ENCODE measurements around the gene LRRC23.

DNA sequence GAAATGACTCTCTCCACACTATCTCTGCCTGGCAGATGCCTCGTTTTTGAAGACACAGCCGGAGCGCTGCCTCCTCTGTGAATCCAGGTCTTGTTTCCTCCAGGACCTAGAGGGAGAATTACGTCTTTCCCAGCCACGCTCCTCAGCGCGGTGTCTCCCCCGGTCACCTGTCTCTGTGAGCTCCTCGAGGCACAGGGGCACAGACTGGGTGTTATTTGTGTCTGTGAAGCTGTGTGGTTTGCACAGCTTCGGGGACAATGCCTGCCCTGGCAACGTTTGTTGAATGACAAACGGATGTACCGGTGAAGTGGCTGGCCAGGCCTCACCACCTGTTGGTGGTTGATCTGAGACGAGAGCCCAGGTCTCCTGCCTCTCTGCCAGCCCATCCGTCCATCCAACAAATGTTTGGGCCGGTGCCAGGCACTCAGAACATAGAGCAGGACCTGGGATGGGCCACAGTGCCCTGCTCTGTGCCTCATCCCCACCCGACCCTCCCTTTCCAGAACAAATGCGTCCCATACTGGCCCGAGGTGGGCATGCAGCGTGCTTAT lies 52.6 kb downstream of the LRRC23 start:
- no peak for TF ChIP-seq EZH2 (IDR thresholded peaks at IDR 0.05)
- TF ChIP-seq, protein P1, sequence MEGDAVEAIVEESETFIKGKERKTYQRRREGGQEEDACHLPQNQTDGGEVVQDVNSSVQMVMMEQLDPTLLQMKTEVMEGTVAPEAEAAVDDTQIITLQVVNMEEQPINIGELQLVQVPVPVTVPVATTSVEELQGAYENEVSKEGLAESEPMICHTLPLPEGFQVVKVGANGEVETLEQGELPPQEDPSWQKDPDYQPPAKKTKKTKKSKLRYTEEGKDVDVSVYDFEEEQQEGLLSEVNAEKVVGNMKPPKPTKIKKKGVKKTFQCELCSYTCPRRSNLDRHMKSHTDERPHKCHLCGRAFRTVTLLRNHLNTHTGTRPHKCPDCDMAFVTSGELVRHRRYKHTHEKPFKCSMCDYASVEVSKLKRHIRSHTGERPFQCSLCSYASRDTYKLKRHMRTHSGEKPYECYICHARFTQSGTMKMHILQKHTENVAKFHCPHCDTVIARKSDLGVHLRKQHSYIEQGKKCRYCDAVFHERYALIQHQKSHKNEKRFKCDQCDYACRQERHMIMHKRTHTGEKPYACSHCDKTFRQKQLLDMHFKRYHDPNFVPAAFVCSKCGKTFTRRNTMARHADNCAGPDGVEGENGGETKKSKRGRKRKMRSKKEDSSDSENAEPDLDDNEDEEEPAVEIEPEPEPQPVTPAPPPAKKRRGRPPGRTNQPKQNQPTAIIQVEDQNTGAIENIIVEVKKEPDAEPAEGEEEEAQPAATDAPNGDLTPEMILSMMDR (IDR thresholded peaks at IDR 0.05), result no peak
- TF ChIP-seq EZH2phosphoT487 (IDR thresholded peaks at IDR 0.05), result no peak

Measured in neural progenitor cell (in vitro differentiated cells).